ENCODE measurements around the gene PEPD.

The PEPD gene

DNA sequence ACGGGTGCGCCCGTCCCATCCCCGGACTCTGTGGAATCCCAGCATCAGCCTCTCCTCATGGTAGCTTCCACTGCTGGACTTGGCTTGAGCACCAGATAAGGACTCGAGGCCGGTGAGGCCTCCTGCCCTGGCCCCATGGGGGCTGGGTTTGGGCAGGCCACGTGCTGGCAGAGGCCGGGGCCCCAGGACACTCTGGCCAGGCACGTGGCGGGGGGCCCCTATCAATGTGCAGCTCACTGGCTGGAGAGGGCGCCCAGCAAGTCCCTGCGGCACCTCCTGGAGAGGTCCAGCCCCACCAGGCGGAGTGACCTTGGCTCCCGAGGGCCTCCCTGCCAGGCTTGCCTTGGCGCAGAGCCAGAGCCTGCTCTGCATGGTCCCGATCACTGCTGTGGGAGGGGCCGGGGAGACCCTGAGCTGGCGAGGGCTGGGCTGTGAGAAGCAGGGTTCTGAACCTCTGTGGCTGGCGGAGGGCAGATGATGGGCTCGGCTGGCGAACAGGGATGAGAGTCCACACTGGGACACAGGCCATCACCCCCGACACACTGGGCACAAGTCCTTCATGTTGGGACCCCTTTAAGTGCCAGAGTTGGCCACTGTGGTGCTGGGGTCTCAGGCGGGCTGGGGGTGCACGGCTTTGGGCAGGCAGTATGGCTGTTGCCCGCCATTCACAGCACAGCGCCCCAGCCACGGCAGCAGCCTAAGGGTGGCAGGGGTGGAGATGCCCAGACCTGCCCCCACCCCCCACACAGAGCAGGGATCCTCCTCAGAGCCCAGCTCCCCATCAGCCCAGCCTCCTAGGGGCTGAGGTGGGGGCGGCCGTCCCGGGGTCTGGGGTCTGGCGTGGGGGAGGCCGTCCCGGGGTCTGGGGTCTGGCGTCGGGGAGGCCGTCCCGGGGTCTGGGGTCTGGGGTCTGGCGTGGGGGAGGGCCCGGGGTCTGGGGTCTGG, 129.0 kb downstream of the PEPD start:
- no peak for DNase-seq

DNA sequence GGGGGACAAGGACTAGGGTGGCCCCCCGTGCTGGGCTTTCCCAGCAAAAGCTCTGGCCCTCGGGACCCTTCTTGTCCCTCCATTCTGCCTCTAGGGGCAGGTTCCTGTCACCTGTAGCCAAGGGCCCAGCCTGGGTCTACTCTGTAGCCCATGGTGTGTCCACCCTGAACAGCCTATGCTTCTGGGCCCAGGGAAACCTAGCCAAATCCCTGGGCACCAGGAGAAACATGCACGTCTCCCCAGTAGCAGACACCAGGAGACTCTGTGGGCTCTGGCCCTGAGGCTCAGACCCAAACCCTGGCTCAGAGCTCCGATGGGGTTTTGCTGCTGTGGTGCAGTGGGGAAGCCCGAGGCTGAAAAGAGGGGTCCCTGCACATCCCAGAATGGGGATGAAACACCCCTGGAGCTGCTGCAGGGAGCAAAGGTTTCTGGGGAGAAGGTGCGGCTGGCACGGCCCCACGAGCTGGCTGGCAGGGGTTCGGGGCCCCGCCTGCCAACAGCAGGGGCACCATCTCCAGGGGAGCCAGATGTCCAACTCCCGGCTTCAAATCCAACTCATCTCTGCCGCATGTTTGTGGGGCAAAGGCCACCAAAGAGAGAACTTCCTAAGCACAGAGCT, 129.9 kb downstream of the PEPD start:
- no peak for DNase-seq

DNA sequence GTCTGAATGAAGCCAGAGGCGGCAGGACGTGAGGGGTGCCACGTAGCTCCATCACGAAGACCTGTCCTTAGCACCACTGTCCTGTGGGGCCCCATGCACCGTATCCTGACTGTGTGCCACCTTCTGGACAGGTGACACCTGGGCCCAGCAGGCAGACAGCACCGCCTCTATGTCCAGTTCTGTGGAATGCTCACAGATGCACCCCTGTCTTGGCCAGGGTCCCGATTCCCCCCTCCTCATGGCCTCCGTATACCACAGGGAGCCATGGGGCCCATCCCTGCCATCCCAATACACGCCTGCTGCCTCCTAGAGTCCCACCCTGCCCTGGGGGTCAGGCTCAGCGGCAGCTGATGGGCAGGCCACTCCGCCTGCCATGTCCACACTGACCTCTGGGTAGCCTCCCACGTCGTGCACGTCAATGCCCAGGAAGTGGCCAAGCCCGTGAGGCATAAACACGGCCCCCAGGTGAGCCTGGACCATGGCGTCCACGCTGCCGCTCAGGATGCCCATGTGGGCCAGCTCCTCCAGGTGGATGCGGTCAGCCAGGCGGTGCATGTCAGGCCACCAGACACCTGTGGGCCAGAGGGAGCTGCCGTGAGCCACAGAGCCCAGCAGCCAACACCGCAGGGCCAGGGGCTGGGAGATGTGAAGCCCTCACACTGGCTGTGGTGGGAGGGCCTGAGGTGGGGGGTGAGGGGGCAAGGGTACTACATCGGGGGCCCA, 130.5 kb downstream of the PEPD start:
- DNase-seq: no peak

DNA sequence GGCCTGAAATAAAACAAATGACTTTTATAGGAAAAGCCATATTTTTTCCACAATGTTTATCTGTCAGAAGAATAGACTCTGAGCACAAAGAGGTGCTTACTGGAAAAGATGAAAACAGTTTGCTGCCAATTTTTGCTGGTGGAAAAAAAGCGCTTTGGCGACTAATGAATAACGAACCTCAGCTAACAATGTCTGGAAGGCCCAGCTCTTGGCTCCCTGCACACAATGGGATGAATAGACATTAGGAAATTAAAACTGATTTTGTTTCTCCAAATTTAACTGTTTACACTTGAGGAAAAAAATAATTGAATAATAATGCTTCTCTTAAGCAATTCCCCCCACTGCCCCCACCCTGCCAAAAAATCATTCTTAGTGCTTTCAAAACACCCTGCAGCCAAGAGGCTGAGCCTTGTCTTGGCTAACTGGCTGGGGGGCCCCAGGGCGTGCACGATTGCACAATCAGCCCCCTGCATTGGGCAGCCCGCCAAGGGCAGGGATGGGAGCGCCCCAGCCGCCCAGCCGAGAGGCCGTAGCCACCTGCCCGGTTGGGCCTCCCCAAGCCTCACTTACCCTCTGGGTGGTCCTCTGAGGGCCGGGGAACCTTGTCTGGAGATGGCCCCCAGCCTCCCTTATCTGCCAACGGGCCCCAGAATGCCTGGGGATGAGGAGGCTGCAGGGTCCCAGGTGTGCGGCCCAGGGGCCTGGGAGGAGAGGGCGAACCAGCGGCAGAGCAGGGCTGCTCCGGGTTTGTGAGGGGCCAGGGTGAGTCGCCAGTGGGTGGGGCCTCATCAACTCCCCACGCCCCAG, 131.3 kb downstream of the PEPD start:
- DNase-seq: peak; percentile 71

DNA sequence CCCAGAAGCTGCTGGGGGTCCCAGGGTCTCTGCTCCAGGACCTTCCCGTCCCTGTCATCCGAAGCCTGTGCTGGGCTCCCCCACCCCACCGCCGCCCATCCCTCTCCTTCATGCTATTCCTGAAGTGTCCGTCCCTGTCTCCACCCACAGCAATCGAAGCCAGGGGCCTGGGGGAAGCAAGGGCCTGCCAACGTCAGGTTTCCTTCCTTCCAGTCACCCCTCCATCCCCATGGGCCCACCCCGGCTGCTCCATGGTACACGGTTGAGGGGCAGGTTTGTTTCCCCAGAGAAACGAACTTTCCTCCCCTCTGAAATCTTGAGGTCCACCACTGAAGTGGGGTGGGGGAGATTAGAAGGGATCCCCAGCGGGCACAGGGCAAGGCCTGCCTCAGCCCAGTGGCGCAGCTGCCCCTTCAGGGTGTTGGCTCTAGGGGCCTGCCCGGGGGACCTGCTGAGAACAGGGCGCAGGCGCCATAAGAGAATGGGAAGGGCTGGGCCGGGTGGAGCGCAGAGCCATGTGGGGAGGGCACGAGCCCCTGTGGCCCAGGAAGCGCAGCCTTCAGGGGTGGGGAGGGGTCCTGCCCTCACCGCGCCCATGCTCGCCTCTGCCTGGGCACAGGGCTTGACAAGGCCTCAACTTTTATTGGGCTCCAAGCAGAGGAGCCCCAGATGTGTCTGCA, 132.0 kb downstream of the PEPD start:
- DNase-seq: no peak

DNA sequence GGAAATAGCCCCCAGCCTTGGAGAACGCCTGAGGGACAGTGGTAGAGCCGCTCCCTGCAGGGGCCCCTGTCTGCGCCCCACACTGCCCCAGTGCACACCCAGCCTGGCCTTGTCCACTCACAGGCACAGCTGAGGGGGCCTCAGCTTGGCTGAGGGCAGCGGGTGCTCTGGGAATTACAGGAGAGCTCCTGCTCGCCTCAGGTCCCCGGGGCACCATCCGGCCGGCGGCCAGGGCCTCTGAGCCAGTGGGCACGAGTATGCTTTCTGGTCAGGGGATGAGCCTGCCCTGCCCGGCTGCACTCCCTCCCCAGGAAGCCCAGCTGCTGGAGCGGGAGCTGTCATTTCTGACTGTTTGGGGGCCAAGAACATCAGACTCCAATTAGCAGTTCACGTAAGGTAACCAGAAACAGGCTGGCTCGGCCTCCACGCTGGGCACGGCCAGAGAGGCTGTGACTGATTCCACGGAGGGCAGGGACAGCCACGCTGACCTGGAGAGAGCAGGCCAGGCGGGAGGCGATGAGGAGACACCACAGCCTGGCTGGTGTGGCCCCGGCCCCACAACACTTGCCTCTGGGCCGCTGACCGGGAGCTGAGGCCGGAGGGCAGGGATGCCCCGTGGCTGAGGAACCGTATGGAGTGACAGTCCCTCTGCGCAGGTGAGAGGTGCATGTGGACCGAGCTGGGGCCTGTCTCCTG, 132.7 kb downstream of the PEPD start:
- no peak for DNase-seq

DNA sequence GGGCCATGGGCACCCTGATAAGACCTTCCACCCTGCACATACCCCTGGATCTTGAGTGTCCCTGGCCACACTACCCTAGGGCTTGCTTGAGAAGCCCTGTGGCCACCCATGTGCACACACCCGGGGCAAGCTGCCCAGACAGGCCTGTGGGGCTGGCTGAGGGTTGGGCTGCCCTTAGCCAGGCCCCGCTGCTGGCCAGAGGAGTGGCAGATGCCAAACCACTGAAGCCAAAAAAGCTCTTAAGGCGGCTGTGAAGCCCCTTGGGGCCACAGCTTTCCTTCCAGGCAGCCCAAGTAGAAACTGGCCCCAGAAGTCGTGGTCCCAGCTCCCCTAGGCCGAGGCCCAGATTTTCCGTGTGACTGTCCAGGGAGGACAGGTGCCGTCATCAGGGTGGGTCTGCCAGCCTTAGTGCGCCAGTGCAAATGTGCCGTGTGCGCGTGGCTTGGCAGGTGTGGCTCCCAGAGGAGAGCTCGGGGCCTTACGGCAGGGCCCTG, 133.3 kb downstream of the PEPD start:
- DNase-seq: peak; percentile 10

DNA sequence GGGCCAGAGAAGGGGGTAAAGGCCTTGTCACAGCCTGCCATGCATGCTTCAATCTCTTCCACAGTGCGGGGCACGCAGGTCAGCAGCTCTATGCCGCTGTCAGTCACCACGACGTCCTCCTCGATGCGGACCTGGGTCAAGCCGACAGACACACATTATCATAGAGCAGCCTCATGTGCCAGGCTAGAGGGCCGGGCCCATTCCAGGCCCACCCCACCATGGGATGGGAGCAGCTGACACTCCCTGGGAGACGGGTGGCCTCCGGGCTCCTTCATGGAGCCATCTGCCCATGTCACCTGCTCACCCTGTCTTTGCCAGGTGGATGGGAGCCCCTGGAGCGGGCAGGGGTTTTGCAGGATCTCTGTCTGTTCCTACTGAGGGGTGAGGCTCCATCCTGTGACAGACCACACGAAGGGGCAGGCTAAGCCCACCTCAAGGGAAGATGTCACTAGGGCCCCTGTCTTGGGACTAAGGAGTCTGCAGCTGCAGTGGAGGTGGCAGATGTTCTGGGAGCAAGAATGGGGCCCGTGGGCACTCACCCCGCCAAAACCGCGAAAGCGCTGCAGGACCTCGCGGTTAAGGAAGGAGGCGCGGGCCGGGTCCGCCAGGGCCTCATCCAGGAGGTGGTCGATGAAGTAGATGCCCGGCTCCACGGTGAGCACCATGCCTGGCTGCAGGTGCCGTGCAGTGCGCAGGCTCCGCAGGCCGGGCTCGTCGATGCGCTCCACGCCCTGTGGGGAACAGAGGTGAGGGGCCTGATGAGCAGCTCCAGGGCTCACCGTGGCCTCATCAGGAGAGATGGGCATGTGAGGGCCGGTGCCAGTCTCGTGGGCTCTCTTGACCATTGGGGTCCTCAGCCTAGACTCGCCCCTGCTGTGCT, 134.0 kb downstream of the PEPD start:
- no peak for DNase-seq

DNA sequence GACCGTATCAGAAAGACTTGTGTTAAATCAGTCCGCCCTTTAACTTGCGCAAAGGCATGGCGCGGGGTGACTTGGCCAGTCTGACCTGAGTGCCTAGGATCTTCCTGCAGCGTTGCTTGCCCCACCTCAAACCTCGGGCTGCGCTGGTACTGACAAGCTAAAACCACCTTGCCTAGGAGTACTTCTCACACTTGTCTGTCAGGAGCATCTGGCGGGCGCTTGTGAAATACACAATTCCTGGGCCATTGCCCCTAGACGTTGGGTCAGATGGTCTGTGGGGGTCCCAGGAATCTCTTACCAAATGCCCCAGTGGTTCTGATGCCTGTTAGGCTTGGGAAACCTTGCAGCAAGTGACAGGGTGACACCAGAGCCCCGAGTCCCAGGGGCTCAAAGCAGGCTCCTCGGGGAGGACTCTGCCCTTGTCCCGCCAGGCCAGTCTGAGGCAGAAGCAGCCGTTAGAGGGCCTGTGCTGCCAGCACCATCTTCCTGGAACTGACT, 135.2 kb downstream of the PEPD start:
- DNase-seq: no peak

DNA sequence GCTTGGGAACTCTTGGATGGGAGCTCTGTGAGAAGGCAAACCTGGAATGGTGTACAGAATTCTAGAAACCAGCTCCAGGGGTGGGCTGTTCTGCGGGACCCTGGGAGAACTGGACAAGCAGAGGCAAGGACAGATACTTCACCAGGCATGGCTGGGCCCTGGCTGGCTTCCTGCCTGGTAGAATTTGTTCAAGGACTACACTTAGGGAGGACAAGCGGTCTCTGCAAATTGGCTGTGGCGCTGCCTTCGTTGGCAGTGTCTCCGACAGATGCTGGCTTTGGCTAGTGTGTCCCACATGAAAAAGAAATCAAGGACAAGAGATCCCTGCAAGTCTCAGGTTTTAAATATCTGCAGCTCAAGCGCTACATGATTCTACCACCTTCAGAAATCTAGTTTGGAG, 135.6 kb downstream of the PEPD start:
- peak; percentile 53 for DNase-seq

DNA sequence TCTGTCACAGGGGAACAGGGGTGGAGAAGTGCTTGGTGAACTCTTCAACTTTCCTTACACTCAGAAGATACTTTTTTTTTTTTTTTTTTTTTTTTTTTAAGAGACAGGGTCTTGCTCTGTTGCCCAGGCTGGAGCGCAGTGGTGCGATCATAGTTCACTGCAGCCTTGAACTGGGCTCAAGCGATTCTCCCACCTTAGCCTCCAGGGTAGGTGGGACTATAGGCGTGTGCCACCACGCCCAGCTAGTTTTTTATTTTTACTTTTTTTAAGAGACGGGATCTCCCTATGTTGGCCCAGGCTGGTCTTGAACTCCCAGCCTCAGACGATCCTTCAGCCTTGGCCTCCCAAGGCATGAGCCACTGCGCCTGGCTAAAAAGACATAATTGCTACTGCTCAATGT, 136.6 kb downstream of the PEPD start:
- no peak for DNase-seq

DNA sequence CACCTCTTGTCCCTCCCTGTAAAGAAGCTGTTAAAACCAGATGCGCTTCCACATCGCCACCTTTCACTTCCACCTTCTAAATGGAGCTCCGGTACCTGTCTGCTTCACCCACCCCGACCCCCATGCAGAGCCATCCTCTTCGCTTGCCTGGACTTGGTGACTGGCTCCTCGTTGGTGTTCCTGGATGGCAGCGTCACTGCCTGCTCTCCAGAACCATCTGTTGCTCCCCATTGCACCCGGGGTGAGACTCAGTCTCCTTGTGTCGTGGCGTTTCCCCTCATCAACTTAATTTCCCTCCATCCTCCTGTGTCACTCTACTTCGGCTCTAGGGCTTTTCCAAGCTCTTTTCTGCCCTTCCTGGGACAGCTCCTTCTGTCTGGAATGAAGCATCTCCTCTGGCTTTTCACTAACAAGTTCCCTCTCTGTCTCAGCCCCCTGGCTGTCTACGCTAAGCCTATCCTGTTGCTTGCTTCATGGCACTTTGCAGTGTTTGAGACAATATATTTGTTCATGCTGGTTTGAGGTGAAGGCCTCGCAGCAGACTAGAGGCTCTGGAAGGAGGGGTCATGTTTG, 137.8 kb downstream of the PEPD start:
- DNase-seq: no peak

DNA sequence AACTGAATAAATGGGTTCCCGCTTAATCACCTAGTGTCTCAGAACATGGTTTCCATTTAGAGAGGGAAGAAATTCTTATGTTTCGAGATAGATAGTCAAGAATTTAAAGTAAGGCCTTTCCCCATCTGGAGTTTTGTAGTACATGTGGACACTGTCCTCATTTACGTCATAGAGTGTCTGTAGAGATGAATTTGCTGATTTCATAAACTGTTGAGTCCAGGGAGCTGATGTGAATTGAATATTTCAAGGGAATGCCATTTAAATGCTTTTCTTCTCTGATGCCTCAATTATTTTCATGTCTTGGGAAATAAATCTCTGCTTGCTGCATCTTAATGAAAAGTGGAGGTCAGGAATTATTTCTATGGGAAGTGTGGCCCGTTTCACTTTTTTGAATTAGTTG, 138.6 kb downstream of the PEPD start:
- no peak for DNase-seq

DNA sequence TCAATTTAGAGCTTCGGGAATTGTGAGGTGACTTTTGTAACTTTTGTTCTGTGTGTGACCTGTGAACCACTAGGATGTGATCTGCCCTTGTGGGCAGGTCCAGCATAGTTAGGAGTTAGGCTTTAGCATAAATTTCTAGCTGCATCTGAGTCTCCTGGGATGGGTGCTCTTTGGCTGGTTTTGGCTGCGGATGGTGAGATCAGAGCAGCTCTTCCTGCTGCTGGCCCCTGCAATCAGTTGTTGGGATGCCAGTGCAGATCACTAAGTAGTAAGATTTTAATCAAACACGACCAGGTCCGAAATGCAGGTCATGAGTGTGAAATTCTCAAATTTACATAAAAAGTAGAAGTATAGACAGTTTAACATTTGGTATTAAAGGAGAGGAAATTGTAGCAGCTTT, 139.6 kb downstream of the PEPD start:
- no peak for DNase-seq

DNA sequence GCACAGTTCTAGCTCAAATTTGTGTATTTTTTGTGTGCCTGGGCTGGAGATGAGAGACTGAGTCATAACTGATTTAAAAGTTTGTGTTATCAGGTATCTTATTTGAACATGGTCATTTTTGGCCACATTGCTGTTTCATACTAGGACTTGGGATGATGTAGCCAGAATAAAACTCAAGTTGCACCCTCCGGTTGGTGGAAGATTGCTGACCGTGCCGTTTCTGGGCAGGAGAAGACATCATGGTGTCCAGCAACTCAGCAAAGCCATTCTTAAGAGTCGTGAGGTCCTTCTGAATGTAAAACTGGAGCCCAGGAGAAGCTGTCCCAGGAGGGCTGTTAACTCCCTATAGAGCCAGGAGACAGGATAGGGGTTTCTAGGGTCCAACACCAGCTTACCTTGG, 140.5 kb downstream of the PEPD start:
- no peak for DNase-seq

DNA sequence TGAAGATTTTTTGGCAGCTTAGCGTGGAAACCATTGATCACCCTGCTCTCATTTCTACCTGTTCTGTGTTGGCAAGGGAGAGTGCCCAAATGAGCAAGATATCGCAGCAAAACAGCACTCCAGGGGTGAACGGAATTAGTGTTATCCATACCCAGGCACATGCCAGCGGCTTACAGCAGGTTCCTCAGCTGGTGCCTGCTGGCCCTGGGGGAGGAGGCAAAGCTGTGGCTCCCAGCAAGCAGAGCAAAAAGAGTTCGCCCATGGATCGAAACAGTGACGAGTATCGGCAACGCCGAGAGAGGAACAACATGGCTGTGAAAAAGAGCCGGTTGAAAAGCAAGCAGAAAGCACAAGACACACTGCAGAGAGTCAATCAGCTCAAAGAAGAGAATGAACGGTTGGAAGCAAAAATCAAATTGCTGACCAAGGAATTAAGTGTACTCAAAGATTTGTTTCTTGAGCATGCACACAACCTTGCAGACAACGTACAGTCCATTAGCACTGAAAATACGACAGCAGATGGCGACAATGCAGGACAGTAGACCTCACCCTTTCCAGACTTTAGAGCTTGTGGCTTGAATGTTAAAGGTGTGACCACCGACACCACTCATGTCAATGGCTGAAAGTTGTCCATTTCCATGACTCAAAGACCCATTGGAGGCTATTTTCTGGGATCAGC, 142.3 kb downstream of the PEPD start:
- no peak for DNase-seq

DNA sequence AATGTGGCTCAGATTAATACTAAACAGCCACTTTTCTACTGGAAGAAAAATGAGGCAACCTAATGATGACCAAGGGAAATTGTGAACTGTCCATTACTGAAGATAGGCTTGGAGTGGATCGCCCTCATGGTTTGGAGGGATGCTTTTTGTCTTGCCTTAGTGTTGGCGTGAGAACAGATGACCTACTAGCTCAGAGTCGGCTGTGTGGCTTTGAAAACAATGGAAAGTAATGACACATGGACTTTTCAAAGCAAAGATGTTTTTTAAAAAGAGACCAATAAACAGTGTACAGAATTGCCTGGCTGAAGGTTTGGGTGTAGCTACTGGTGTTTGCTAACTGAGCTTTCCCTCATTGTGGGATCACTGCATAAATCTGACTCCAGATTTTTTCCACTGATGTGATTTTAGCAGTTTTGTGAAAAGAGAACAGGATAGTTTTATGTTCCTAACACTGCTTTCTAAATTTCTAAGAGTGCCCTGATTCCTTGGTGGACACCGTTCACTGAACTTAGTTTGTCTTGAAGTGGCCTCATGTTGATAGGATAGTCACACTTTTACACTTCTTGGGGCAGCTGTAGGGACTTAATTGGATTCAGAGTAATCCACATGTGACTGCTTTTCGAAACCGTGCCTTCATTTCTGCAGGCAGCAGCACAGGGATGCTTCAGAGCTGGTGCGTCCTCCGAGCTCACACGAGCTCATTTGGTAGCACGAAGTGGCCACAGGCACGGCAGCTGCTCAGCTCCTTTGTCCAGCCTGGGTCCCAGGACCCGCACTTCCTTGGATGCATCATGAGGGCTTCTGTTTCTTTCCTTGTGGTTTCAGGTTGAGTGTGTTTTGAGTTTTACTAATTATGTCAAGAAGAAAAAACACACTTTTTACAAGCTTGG, 143.8 kb downstream of the PEPD start:
- DNase-seq: no peak

DNA sequence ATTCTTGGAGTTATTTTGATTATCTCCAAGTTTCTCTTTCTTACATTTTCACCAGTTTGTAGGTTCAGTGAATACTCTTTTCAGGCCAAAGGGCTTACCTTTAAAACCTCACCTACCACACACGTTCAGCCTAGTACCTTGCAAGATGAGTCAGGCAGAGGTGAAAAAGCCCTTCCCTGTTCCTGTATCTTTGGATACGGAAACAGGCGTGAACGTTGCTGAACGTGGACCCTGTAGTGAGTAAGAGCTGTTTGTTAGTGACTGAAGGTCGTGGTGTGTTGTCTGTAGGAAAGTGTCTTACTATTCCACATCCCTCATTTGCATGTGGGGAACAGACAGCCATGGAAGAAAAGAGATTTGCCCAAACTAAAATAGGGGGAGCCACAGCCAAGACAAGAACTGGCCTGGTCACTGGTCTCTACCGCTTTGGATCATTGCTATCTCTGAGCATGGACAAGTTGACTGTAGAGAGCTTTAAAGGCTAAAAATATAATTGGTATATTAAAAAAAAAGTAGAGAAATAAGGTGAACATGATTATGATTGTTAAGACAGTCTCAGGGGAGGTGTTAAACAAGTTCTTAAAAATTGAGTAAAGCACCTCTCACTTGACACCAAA, 144.5 kb downstream of the PEPD start:
- DNase-seq: no peak
